WTC11 (cell line): ENCODE data around the gene CCDC144A.

Source experiments
- ATF6 ChIP-seq: sonication (generic); formaldehyde crosslinking; IDR thresholded peaks from 2 replicates; pipeline ENCODE4 v1.8.1; 2023; ENCODE audit warnings: mild to moderate bottlenecking, missing genetic modification reagents
- FOXP1 ChIP-seq: sonication (generic); formaldehyde crosslinking; IDR thresholded peaks from 2 replicates; pipeline ENCODE4 v1.8.0; 2022; ENCODE audit warnings: missing genetic modification reagents, mild to moderate bottlenecking, moderate library complexity, borderline replicate concordance
- JUN ChIP-seq: sonication (generic); formaldehyde crosslinking; IDR thresholded peaks from 2 replicates; pipeline ENCODE4 v1.8.0; 2023; ENCODE audit warnings: mild to moderate bottlenecking, missing genetic modification reagents
- TEAD4 ChIP-seq: sonication (generic); formaldehyde crosslinking; IDR thresholded peaks from 2 replicates; pipeline ENCODE4 v1.8.0; 2022; ENCODE audit warnings: mild to moderate bottlenecking, missing genetic modification reagents
- TF ChIP-seq, protein P1 (sequence below): fragments of 200-600 bp; IDR thresholded peaks from 2 replicates; pipeline ENCODE4 v1.8.0; 2022; ENCODE audit warnings: antibody characterized with exemption
- TF ChIP-seq, protein P2 (sequence below): sonication (generic); formaldehyde crosslinking; IDR thresholded peaks from 2 replicates; pipeline ENCODE4 v1.8.0; 2023; ENCODE audit warnings: missing genetic modification reagents
- TF ChIP-seq, protein P3 (sequence below): sonication (generic); formaldehyde crosslinking; IDR thresholded peaks from 2 replicates; pipeline ENCODE4 v1.8.1; 2022; ENCODE audit warnings: low read depth, mild to moderate bottlenecking, moderate library complexity, missing genetic modification reagents, borderline replicate concordance

DNA sequence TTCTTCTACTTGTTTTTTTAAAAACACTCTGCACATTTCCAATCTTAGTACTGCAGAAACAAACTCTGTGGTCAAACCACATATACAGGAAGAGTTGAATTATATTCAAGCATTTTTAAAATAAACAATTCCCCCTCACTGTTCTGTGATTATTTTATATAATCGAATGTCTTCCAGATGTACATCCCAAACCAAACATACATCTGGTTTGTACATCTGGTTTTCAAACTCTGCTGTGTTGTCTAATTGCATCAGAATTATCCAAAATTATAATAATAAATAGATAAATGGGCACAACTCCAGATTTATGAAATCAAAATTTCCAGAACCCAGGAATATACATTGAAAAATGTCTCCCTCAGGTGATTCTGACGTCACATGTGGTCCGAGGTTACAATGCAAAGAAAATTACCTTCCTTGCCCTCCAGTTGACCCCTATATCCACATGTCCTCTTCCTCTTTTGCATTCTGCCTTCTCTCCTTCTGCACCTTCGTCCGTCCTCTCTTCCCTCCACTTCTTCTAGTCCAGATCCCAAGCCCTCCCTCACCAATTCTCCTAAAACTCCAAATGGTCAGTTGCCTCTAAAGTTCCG lies 13.3 kb upstream of the CCDC144A start:
- TF ChIP-seq TEAD4 (CRISPR knock-in tag) = no peak
- TF ChIP-seq ATF6 (CRISPR knock-in tag) = no peak
- TF ChIP-seq, protein P1, sequence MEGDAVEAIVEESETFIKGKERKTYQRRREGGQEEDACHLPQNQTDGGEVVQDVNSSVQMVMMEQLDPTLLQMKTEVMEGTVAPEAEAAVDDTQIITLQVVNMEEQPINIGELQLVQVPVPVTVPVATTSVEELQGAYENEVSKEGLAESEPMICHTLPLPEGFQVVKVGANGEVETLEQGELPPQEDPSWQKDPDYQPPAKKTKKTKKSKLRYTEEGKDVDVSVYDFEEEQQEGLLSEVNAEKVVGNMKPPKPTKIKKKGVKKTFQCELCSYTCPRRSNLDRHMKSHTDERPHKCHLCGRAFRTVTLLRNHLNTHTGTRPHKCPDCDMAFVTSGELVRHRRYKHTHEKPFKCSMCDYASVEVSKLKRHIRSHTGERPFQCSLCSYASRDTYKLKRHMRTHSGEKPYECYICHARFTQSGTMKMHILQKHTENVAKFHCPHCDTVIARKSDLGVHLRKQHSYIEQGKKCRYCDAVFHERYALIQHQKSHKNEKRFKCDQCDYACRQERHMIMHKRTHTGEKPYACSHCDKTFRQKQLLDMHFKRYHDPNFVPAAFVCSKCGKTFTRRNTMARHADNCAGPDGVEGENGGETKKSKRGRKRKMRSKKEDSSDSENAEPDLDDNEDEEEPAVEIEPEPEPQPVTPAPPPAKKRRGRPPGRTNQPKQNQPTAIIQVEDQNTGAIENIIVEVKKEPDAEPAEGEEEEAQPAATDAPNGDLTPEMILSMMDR = no peak
- TF ChIP-seq, protein P2, sequence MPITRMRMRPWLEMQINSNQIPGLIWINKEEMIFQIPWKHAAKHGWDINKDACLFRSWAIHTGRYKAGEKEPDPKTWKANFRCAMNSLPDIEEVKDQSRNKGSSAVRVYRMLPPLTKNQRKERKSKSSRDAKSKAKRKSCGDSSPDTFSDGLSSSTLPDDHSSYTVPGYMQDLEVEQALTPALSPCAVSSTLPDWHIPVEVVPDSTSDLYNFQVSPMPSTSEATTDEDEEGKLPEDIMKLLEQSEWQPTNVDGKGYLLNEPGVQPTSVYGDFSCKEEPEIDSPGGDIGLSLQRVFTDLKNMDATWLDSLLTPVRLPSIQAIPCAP = no peak
- TF ChIP-seq JUN (CRISPR knock-in tag) = no peak
- TF ChIP-seq, protein P3, sequence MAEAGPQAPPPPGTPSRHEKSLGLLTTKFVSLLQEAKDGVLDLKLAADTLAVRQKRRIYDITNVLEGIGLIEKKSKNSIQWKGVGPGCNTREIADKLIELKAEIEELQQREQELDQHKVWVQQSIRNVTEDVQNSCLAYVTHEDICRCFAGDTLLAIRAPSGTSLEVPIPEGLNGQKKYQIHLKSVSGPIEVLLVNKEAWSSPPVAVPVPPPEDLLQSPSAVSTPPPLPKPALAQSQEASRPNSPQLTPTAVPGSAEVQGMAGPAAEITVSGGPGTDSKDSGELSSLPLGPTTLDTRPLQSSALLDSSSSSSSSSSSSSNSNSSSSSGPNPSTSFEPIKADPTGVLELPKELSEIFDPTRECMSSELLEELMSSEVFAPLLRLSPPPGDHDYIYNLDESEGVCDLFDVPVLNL = no peak
- TF ChIP-seq FOXP1 (CRISPR knock-in tag) = no peak
